SK-N-SH treated with all-trans-retinoic acid at 6 μM for 48 hours (cell line): Measurements from ENCODE around the gene MAGED4B.

Experiments used
- GLIS3 ChIP-seq: fragments of 250-450 bp; sonication (Bioruptor Pico); IDR thresholded peaks from 2 replicates; pipeline ENCODE4 v1.5.0; 2020; ENCODE audit warnings: mild to moderate bottlenecking, moderate library complexity
- RARB ChIP-seq: fragments of 250-450 bp; sonication (Bioruptor Pico); IDR thresholded peaks from 2 replicates; pipeline ENCODE4 v1.8.0; 2021; ENCODE audit warnings: mild to moderate bottlenecking, moderate library complexity
- ZFP30 ChIP-seq: fragments of 450-650 bp; formaldehyde crosslinking; IDR thresholded peaks from 2 replicates; pipeline ENCODE4 v1.5.0; 2022; ENCODE audit warnings: mild to moderate bottlenecking, moderate library complexity
- ZNF8 ChIP-seq: fragments of 450-650 bp; formaldehyde crosslinking; IDR thresholded peaks from 2 replicates; pipeline ENCODE4 v1.5.0; 2020; ENCODE audit warnings: mild to moderate bottlenecking, moderate library complexity

GRCh38 chrX:52034211-52034610, 34.8 kb downstream of the MAGED4B start:
- TF ChIP-seq GLIS3 (CRISPR knock-in tag) (no peak), ZFP30 (no peak), ZNF8 (CRISPR knock-in tag) (no peak), RARB (CRISPR knock-in tag) (no peak)
